Naive thymus-derived CD4-positive, alpha-beta T cell (primary cell): ENCODE results near the gene KYAT1. TPM values are rescaled to one million over a fixed set of nuclear protein-coding genes. Genes with fewer than 3 reads are reported as not detected.
"Not testable (repeated sequence)": the region's sequence is repeated elsewhere in the genome, so short reads cannot be mapped to it uniquely, and the experiment has no call there.

Source experiments
- ATAC-seq: fragments of 150-1000 bp; cut with Tn5 transposase; 2 replicates; pipeline ENCODE4 v1.10.0; 2021; ENCODE audit warnings: mild to moderate bottlenecking, moderate library complexity
- CTCF ChIA-PET: fragments of 350-600 bp; sonication (Branson Sonifier 250); formaldehyde crosslinking; loops from one replicate; lab custom pipeline; 2021; ENCODE audit warnings: antibody characterized with exemption; lab: Charles Lee
- POLR2A ChIA-PET: fragments of 350-600 bp; sonication (Branson Sonifier 250); formaldehyde crosslinking; loops from one replicate; lab custom pipeline; 2021; ENCODE audit warnings: antibody characterized with exemption, inconsistent platforms; lab: Charles Lee
- DNase-seq, 9 donors: peaks; one replicate each; pipeline versions ENCODE4 v3.0.0 to v3.0.0-alpha.2; 2020 to 2022; ENCODE audit warnings: mixed read lengths in 1 of 9
- H3K27ac ChIP-seq: one replicate; pipeline ENCODE4 v1.7.0; 2013; ENCODE audit warnings: mild to moderate bottlenecking, low read depth, low read length, moderate library complexity
- H3K27me3 ChIP-seq, 2 donors: one replicate each; pipeline ENCODE4 v1.7.0; 2013; ENCODE audit warnings: low read length in 2 of 2, mild to moderate bottlenecking in 2 of 2, moderate library complexity in 2 of 2; ENCODE audit not compliant: control insufficient read depth in 2 of 2, insufficient read depth in 2 of 2
- H3K36me3 ChIP-seq, 3 experiments: 1 replicate in 2 of 3; 2 replicates in 1 of 3; pipeline ENCODE4 v1.7.0; 2013; ENCODE audit warnings: low read length in 3 of 3, mild to moderate bottlenecking in 3 of 3, moderate library complexity in 1 of 3; ENCODE audit not compliant: insufficient read depth in 3 of 3, control insufficient read depth in 2 of 3
- H3K4me1 ChIP-seq, 2 donors: one replicate each; pipeline ENCODE4 v1.7.0; 2013; ENCODE audit warnings: low read length in 2 of 2, mild to moderate bottlenecking in 2 of 2, moderate library complexity in 1 of 2; ENCODE audit not compliant: control insufficient read depth in 2 of 2, insufficient read depth in 2 of 2
- H3K4me3 ChIP-seq: 2 replicates; pipeline ENCODE4 v1.7.0; 2013; ENCODE audit warnings: mild to moderate bottlenecking, low read length
- H3K9me3 ChIP-seq, 3 experiments: 1 replicate in 2 of 3; 2 replicates in 1 of 3; pipeline ENCODE4 v1.7.0; 2013; ENCODE audit warnings: low read length in 3 of 3; ENCODE audit not compliant: control insufficient read depth in 2 of 3
- H3K27ac Mint-ChIP-seq, 9 donors: one replicate each; pipeline ENCODE4 v1.8.0; 2020 to 2022; ENCODE audit warnings: mixed read lengths in 9 of 9, mild to moderate bottlenecking in 8 of 9, moderate library complexity in 5 of 9, inconsistent platforms in 2 of 9
- H3K27me3 Mint-ChIP-seq, 5 donors: one replicate each; pipeline ENCODE4 v1.8.0; 2021 to 2022; ENCODE audit warnings: mixed read lengths in 5 of 5, mild to moderate bottlenecking in 1 of 5
- H3K36me3 Mint-ChIP-seq, 5 donors: one replicate each; pipeline ENCODE4 v1.8.0; 2020 to 2022; ENCODE audit warnings: mixed read lengths in 5 of 5, mild to moderate bottlenecking in 3 of 5, inconsistent platforms in 1 of 5
- H3K4me1 Mint-ChIP-seq, 7 donors: one replicate each; pipeline ENCODE4 v1.8.0; 2020 to 2022; ENCODE audit warnings: mixed read lengths in 7 of 7, mild to moderate bottlenecking in 3 of 7, inconsistent platforms in 1 of 7
- H3K4me3 Mint-ChIP-seq, 10 donors: one replicate each; pipeline ENCODE4 v1.8.0; 2020 to 2022; ENCODE audit warnings: mild to moderate bottlenecking in 10 of 10, mixed read lengths in 10 of 10, moderate library complexity in 6 of 10, inconsistent platforms in 2 of 10
- H3K9me3 Mint-ChIP-seq, 11 donors: one replicate each; pipeline ENCODE4 v1.8.0; 2020 to 2022; ENCODE audit warnings: mixed read lengths in 11 of 11, mild to moderate bottlenecking in 4 of 11, inconsistent platforms in 1 of 11, moderate library complexity in 1 of 11
- intact Hi-C, 2 donors: fragments of 100-400 bp; cut with micrococcal nuclease; formaldehyde crosslinking; loops; one replicate each; pipeline ENCODE4 v1.15.1; 2023
- polyA plus RNA-seq, 2 donors: library from polyadenylated mRNA; unstranded; fragments of 300-500 nt; fragmentation: Illumina TruSeq; gene quantifications; one replicate each; pipeline ENCODE4 v1.2.3, GENCODE V29; 2021
- total RNA-seq, 6 experiments: library from RNA in 5 of 6; stranded (reverse) in 5 of 6; gene quantifications; 1 replicate in 5 of 6; 2 replicates in 1 of 6; pipeline ENCODE4 v1.2.3 and lab custom pipeline; 2021 to 2026

The KYAT1 gene
- total and polyA plus RNA-seq, 7 experiments from 2014 or later, result 7.2 to 18.2 (median 14.2) TPM

DNA sequence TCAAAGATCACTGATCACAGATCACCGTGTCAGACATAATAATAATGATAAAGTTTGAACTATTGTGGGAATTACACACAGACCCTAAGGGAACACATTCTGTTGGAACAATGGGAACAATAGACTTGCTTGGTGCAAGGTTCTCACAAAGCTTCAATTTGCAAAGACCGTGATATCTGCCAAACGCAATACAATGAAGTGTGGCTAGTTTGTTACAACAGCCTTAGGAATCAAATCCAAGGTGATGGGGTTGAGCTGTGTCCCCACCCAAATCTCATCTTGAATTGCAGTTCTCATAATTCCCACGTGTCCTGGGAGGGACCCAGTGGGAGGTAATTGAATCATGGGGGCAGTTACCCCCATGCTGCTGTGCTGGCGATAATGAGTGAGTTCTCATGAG is 20.8 kb downstream of the KYAT1 start:
- Histone ChIP-seq H3K4me3 (no peak overlapping the region), H3K9me3 (no peaks in the 10 kb centered on the region), H3K27ac (no peak overlapping the region), H3K36me3 (no peaks in the 10 kb centered on the region), H3K4me1 (peaks cover 3 to 7% of the 10 kb centered on the region in 2 donors), H3K27me3 (no peaks in the 10 kb centered on the region)
- ATAC-seq, result no peak
- H3K36me3 Mint-ChIP-seq, result no peaks in the 10 kb centered on the region
- no peak for DNase-seq
- ChIA-PET CTCF (interaction anchor here (0.6 to 8.0 kb wide), 4 partner anchors 62 to 236 kb away, joined by 3 to 113 read pairs (median 6); no protein-coding TSS in a partner anchor), POLR2A (interaction anchor here (3.4 kb wide), 1 partner anchor 67 kb away, joined by 17 read pairs; no protein-coding TSS in a partner anchor)
- H3K9me3 Mint-ChIP-seq, result peaks cover 0 to 1% (median 0%) of the 10 kb centered on the region in 11 donors
- H3K27ac Mint-ChIP-seq, result peak overlapping the region in 1 of 9 donors; percentile 51
- H3K27me3 Mint-ChIP-seq, result no peaks in the 10 kb centered on the region
- intact Hi-C loops, result loop anchor here in 1 of 2 donors (5.0 kb wide), 1 partner anchor 86 kb away; the partner anchor contains the start of genes DOLK and NUP188
- H3K4me3 Mint-ChIP-seq, result no peak overlapping the region
- H3K4me1 Mint-ChIP-seq, result peaks cover 0 to 10% (median 6%) of the 10 kb centered on the region in 7 donors

DNA sequence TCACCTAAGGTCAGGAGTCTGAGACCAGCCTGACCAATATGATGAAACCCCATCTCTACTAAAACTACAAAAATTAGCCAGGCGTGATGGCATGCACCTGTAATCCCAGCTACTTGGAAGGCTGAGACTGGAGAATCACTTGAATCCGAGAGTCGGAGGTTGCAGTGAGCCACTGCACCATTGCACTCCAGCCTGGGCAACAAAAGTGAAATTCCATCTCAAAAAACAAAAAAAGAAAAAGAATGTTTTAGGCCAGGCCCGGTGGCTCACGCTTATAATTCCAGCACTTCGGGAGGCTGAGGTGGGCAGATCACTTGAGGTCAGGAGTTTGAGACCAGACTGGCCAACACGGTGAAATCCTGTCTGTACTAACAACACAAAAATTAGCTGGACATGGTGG is 23.3 kb downstream of the KYAT1 start:
- CTCF ChIA-PET, result interaction anchor here (8.0 kb wide), 1 partner anchor 70 kb away, joined by 113 read pairs; no protein-coding TSS in a partner anchor
- H3K4me3 ChIP-seq, ATAC-seq, H3K4me3 Mint-ChIP-seq, H3K27ac ChIP-seq, H3K4me1 Mint-ChIP-seq, DNase-seq, H3K9me3 Mint-ChIP-seq, intact Hi-C loops, H3K36me3 Mint-ChIP-seq, H3K27ac Mint-ChIP-seq, H3K27me3 ChIP-seq, POLR2A ChIA-PET, H3K9me3 ChIP-seq, H3K27me3 Mint-ChIP-seq, H3K4me1 ChIP-seq, H3K36me3 ChIP-seq: not testable (repeated sequence)

- H3K9me3 Mint-ChIP-seq, result peaks cover 4 to 24% (median 11%) of the 10 kb centered on the region in 11 donors
- H3K4me3 Mint-ChIP-seq, H3K4me3 ChIP-seq, H3K4me1 Mint-ChIP-seq, H3K27ac Mint-ChIP-seq, H3K27me3 Mint-ChIP-seq, H3K27me3 ChIP-seq, DNase-seq, intact Hi-C loops, ATAC-seq, H3K27ac ChIP-seq, H3K9me3 ChIP-seq, H3K4me1 ChIP-seq, H3K36me3 ChIP-seq, POLR2A ChIA-PET: not testable (repeated sequence)
- CTCF ChIA-PET, result interaction anchor here (1.9 kb wide), 1 partner anchor 74 kb away, joined by 4 read pairs; no protein-coding TSS in a partner anchor
- H3K36me3 Mint-ChIP-seq, result peaks cover 7 to 23% (median 17%) of the 10 kb centered on the region in 5 donors
Measured at GRCh38 chr9:128854454-128854853, 27.3 kb downstream of the KYAT1 start.

- not testable (repeated sequence) for ATAC-seq
- peaks cover 11 to 30% (median 25%) of the 10 kb centered on the region in 5 donors for H3K36me3 Mint-ChIP-seq
Measured at GRCh38 chr9:128852646-128853045, 29.1 kb downstream of the KYAT1 start.

DNA sequence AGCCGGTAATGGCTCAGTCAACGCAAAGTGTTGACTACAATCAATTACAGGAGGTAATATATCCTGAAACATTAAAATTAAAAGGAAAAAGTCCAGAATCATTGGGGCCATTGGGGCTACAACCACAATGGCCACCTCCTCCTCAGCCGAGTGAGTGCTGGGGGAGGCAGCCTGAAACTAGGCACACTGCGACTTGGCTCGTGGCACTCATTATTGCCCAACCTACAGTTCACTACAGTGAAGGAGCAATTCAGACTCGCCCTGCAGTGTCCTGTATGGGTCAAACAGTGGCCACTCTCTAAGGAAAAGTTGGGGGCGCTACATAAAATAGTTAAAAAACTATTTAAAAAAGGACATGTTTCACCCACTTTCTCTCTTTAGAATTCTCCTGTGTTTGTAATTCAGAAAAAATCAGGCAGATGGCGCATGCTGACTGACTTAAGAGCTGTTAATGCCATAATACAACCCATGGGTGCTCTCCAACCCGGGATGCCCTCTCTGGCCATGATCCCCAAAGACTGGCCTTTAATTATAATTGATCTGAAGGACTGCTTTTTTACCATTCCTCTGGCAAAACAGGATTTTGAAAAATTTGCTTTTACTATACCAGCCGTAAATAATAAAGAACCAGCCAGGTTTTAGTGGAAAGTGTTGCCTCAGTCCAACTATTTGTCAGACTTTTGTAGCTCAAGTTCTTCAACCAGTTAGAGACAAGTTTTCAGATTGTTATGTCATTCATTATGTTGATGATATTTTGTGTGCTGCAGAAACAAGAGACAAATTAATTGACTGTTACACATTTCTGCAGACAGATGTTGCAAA is 29.8 kb downstream of the KYAT1 start:
- H3K27me3 Mint-ChIP-seq, CTCF ChIA-PET, H3K36me3 ChIP-seq, H3K4me3 Mint-ChIP-seq, H3K27me3 ChIP-seq, intact Hi-C loops, H3K9me3 ChIP-seq, H3K4me1 ChIP-seq, H3K27ac Mint-ChIP-seq, H3K4me3 ChIP-seq, ATAC-seq, H3K27ac ChIP-seq, H3K4me1 Mint-ChIP-seq: not testable (repeated sequence)
- POLR2A ChIA-PET, result interaction anchor here (0.7 kb wide), 1 partner anchor 34 kb away, joined by 3 read pairs; the partner anchor contains the start of gene ENDOG
- H3K9me3 Mint-ChIP-seq, result peaks cover 4 to 25% (median 11%) of the 10 kb centered on the region in 11 donors
- H3K36me3 Mint-ChIP-seq, result peaks cover 13 to 32% (median 28%) of the 10 kb centered on the region in 5 donors
- DNase-seq, result peak in 3 of 9 donors; percentile 18 to 30 (median 24)

More at GRCh38 chr9:128852646-128853045, 29.1 kb downstream of the KYAT1 start:
- H3K4me1 ChIP-seq, H3K27ac Mint-ChIP-seq, H3K27me3 ChIP-seq, H3K27ac ChIP-seq, H3K36me3 ChIP-seq, DNase-seq, H3K9me3 ChIP-seq, intact Hi-C loops, H3K4me1 Mint-ChIP-seq, H3K4me3 Mint-ChIP-seq, H3K4me3 ChIP-seq, CTCF ChIA-PET, H3K27me3 Mint-ChIP-seq: not testable (repeated sequence)
- peaks cover 4 to 24% (median 11%) of the 10 kb centered on the region in 11 donors for H3K9me3 Mint-ChIP-seq
- POLR2A ChIA-PET, result interaction anchor here (1.0 kb wide), 1 partner anchor 14 kb away, joined by 3 read pairs; no protein-coding TSS in a partner anchor

- H3K9me3 Mint-ChIP-seq, result peaks cover 4 to 25% (median 11%) of the 10 kb centered on the region in 11 donors
- H3K27me3 ChIP-seq, H3K4me3 ChIP-seq, H3K27ac Mint-ChIP-seq, H3K36me3 ChIP-seq, H3K9me3 ChIP-seq, H3K4me3 Mint-ChIP-seq, intact Hi-C loops, H3K27me3 Mint-ChIP-seq, H3K4me1 Mint-ChIP-seq, POLR2A ChIA-PET, H3K27ac ChIP-seq, CTCF ChIA-PET, H3K4me1 ChIP-seq, ATAC-seq, DNase-seq: not testable (repeated sequence)
- peaks cover 13 to 32% (median 28%) of the 10 kb centered on the region in 5 donors for H3K36me3 Mint-ChIP-seq
Measured at GRCh38 chr9:128851024-128851423, 30.7 kb downstream of the KYAT1 start.
